HG02571 (cell line): Measurements from ENCODE around the gene H2BK1.

Experiments
- ATAC-seq: cut with Tn5 transposase; IDR thresholded peaks from one replicate; pipeline ENCODE4 v1.9.1; 2021; ENCODE audit warnings: mild to moderate bottlenecking, moderate library complexity; ENCODE audit not compliant: unreplicated experiment

Gene H2BK1

GRCh38 chr7:151232917-151233701 is 22.8 kb upstream of the H2BK1 start:
- peak; percentile 38 for ATAC-seq

GRCh38 chr7:151232091-151232916 is 22.0 kb upstream of the H2BK1 start, which contains the start of gene CHPF2:
Gene CHPF2 (plus strand): TSS chr7:151232483. CDS start chr7:151234012, 1,529 bp downstream.
- ATAC-seq: peak; percentile 97

GRCh38 chr7:151231080-151231479 is 20.8 kb upstream of the H2BK1 start:
- no peak for ATAC-seq

GRCh38 chr7:151229249-151229648 is 19.0 kb upstream of the H2BK1 start:
- ATAC-seq: no peak

- ATAC-seq: no peak
Measured at GRCh38 chr7:151228024-151228866, 18.0 kb upstream of the H2BK1 start.

GRCh38 chr7:151226875-151227782 is 16.8 kb upstream of the H2BK1 start, which contains the start of gene ABCF2:
Gene ABCF2 (minus strand): TSS chr7:151227205. CDS start chr7:151226458, 747 bp downstream.
- ATAC-seq: peak; percentile 100

- ATAC-seq: no peak
Measured at GRCh38 chr7:151226560-151226874, 16.2 kb upstream of the H2BK1 start.

- no peak for ATAC-seq
Measured at GRCh38 chr7:151225948-151226510, 15.7 kb upstream of the H2BK1 start.

GRCh38 chr7:151223728-151224127 is 13.4 kb upstream of the H2BK1 start:
- no peak for ATAC-seq

- no peak for ATAC-seq
Measured at GRCh38 chr7:151218170-151218569, 7.9 kb upstream of the H2BK1 start.

- ATAC-seq: no peak
Measured at GRCh38 chr7:151215396-151215795, 5.1 kb upstream of the H2BK1 start.

- no peak for ATAC-seq
Measured at GRCh38 chr7:151213826-151214225, 3.5 kb upstream of the H2BK1 start.

GRCh38 chr7:151212626-151213025 is 2.3 kb upstream of the H2BK1 start:
- no peak for ATAC-seq

GRCh38 chr7:151211155-151211772 is 976 bp upstream of the H2BK1 start:
- ATAC-seq: no peak

GRCh38 chr7:151209588-151209987 is 700 bp downstream of the H2BK1 start:
- ATAC-seq: no peak

- no peak for ATAC-seq
Measured at GRCh38 chr7:151208253-151208862, 1.9 kb downstream of the H2BK1 start.

- ATAC-seq: no peak
Measured at GRCh38 chr7:151207804-151208203, 2.5 kb downstream of the H2BK1 start.

- no peak for ATAC-seq
Measured at GRCh38 chr7:151207315-151207714, 3.0 kb downstream of the H2BK1 start.

- no peak for ATAC-seq
Measured at GRCh38 chr7:151206914-151207313, 3.4 kb downstream of the H2BK1 start.
